Measurements from ENCODE around the gene LHX6. TPM values are rescaled to one million over a fixed set of nuclear protein-coding genes. Genes with fewer than 3 reads are reported as not detected.
A peak's percentile ranks its signal among the peaks of the same experiment; 100 is the strongest.

Gene LHX6
- total and polyA plus RNA-seq, 9 of the 15 experiments (the other 6 are each of a cell fraction or from before 2014, with no cell fraction given): 2.8 to 16.3 (median 7.9) TPM

DNA sequence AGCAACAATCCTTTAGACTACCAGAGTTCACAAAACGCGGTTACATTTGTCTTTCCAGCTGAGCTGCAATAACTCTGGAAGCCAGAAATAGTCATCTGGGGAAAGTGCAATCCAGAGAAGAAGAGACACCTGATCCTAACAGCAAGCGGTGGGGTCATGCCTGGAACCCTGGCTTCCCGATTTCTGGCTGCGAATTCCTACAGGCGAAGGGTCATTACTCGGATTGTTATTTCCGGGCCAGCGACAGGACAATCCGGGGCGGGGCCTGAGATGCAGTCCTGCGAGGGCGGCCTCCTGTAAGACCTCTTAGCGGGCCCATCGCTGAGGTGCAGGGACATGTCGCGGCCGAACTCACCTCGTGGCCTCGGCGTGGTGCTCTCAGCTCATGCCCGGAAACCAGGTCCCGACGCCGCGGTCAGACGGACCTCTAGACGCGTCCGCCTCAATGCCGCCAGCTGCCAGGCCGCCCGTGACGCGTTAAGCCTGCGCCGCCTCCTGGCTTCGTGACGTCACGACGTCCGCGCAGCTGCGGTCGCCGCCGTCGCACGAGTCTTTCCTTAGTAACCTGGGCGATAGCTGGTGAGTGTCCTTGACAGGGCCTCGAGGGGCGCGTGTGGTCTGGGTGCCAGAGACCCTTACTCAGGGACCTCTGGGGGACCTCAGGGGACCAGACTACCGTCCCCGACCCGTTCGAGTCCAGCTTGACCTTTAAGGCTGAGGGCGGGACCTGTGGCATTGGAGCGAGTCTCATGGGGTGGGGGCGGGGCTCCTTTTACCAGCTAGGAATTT lies 35.8 kb upstream of the LHX6 start, which contains the start of the genes MRRF and RBM18 (continued):
- TF ChIP-seq ZNF212 (CRISPR knock-in tag; IDR thresholded peaks at IDR 0.05) (no peak), ZNF253 (CRISPR knock-in tag; conservative IDR thresholded peaks at IDR 0.05) (no peak), ZNF436 (CRISPR knock-in tag; IDR thresholded peaks at IDR 0.05) (no peak), L3MBTL2 (IDR thresholded peaks at IDR 0.05) (peak; percentile 94), TAF15 (IDR thresholded peaks at IDR 0.05; ENCODE audit: low read depth, low read length) (no peak), FOXK1 (CRISPR knock-in tag; IDR thresholded peaks at IDR 0.05; ENCODE audit: borderline replicate concordance) (no peak), FOXP1 (CRISPR knock-in tag; IDR thresholded peaks at IDR 0.05) (peak; percentile 98), CXXC5 (CRISPR knock-in tag; IDR thresholded peaks at IDR 0.05) (peak; percentile 95), ZNF668 (CRISPR knock-in tag; IDR thresholded peaks at IDR 0.05) (no peak), LCOR (CRISPR knock-in tag; IDR thresholded peaks at IDR 0.05) (peak; percentile 87), RFX7 (CRISPR knock-in tag; IDR thresholded peaks at IDR 0.05) (no peak), MAFG (tag; conservative IDR thresholded peaks at IDR 0.05) (no peak), NCOA4 (IDR thresholded peaks at IDR 0.05; ENCODE audit: partially characterized antibody) (no peak), FOSL1 (tag; conservative IDR thresholded peaks at IDR 0.05) (no peak; the same call in 1 of the 2 replicates), RBBP5 (IDR thresholded peaks at IDR 0.05; ENCODE audit: borderline replicate concordance, insufficient read depth, low read length, poor library complexity, severe bottlenecking) (peak; percentile 89), SP1 (CRISPR knock-in tag; IDR thresholded peaks at IDR 0.05) (peak; percentile 82)
- TF ChIP-seq, protein P1, sequence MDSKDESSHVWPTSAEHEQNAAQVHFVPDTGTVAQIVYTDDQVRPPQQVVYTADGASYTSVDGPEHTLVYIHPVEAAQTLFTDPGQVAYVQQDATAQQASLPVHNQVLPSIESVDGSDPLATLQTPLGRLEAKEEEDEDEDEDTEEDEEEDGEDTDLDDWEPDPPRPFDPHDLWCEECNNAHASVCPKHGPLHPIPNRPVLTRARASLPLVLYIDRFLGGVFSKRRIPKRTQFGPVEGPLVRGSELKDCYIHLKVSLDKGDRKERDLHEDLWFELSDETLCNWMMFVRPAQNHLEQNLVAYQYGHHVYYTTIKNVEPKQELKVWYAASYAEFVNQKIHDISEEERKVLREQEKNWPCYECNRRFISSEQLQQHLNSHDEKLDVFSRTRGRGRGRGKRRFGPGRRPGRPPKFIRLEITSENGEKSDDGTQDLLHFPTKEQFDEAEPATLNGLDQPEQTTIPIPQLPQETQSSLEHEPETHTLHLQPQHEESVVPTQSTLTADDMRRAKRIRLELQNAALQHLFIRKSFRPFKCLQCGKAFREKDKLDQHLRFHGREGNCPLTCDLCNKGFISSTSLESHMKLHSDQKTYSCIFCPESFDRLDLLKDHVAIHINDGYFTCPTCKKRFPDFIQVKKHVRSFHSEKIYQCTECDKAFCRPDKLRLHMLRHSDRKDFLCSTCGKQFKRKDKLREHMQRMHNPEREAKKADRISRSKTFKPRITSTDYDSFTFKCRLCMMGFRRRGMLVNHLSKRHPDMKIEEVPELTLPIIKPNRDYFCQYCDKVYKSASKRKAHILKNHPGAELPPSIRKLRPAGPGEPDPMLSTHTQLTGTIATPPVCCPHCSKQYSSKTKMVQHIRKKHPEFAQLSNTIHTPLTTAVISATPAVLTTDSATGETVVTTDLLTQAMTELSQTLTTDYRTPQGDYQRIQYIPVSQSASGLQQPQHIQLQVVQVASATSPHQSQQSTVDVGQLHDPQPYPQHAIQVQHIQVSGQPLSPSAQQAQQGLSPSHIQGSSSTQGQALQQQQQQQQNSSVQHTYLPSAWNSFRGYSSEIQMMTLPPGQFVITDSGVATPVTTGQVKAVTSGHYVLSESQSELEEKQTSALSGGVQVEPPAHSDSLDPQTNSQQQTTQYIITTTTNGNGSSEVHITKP (IDR thresholded peaks at IDR 0.05; ENCODE audit: partially characterized antibody): no peak
- TF ChIP-seq, protein P2, sequence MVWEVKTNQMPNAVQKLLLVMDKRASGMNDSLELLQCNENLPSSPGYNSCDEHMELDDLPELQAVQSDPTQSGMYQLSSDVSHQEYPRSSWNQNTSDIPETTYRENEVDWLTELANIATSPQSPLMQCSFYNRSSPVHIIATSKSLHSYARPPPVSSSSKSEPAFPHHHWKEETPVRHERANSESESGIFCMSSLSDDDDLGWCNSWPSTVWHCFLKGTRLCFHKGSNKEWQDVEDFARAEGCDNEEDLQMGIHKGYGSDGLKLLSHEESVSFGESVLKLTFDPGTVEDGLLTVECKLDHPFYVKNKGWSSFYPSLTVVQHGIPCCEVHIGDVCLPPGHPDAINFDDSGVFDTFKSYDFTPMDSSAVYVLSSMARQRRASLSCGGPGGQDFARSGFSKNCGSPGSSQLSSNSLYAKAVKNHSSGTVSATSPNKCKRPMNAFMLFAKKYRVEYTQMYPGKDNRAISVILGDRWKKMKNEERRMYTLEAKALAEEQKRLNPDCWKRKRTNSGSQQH (CRISPR knock-in tag; IDR thresholded peaks at IDR 0.05): no peak
- TF ChIP-seq, protein P3, sequence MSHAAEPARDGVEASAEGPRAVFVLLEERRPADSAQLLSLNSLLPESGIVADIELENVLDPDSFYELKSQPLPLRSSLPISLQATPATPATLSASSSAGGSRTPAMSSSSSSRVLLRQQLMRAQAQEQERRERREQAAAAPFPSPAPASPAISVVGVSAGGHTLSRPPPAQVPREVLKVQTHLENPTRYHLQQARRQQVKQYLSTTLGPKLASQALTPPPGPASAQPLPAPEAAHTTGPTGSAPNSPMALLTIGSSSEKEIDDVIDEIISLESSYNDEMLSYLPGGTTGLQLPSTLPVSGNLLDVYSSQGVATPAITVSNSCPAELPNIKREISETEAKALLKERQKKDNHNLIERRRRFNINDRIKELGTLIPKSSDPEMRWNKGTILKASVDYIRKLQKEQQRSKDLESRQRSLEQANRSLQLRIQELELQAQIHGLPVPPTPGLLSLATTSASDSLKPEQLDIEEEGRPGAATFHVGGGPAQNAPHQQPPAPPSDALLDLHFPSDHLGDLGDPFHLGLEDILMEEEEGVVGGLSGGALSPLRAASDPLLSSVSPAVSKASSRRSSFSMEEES (CRISPR knock-in tag; IDR thresholded peaks at IDR 0.05): no peak
- TF ChIP-seq, protein P4, sequence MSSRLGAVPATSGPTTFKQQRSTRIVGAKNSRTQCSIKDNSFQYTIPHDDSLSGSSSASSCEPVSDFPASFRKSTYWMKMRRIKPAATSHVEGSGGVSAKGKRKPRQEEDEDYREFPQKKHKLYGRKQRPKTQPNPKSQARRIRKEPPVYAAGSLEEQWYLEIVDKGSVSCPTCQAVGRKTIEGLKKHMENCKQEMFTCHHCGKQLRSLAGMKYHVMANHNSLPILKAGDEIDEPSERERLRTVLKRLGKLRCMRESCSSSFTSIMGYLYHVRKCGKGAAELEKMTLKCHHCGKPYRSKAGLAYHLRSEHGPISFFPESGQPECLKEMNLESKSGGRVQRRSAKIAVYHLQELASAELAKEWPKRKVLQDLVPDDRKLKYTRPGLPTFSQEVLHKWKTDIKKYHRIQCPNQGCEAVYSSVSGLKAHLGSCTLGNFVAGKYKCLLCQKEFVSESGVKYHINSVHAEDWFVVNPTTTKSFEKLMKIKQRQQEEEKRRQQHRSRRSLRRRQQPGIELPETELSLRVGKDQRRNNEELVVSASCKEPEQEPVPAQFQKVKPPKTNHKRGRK (tag; IDR thresholded peaks at IDR 0.05): no peak

Measured in K562 (cell line).